ENCODE measurements around the gene MALT1.

GRCh38 chr18:58687871-58688308 lies 16.6 kb downstream of the MALT1 start:
- TF ChIP-seq CTCF (IDR thresholded peaks at IDR 0.05): no peak
- no peak for TF ChIP-seq POLR2A (IDR thresholded peaks at IDR 0.05)
